Measurements from ENCODE around the gene DZIP1.
"Not testable (repeated sequence)": the region's sequence is repeated elsewhere in the genome, so short reads cannot be mapped to it uniquely, and the experiment has no call there.

The DZIP1 gene

GRCh38 chr13:95644601-95645052 lies at the start of gene DZIP1:
TSS of gene DZIP1 (minus strand) at chr13:95644706. CDS start at chr13:95642029, 2,677 bp downstream.
- DNase-seq, result peak; percentile 38

GRCh38 chr13:95690986-95691385 lies 46.5 kb upstream of the DZIP1 start:
- not testable (repeated sequence) for DNase-seq

GRCh38 chr13:95689582-95689926 lies 45.0 kb upstream of the DZIP1 start:
- DNase-seq, result no peak

- DNase-seq, result not testable (repeated sequence)
Measured at GRCh38 chr13:95684960-95685359, 40.5 kb upstream of the DZIP1 start.

- DNase-seq, result peak; percentile 57
Measured at GRCh38 chr13:95684418-95684817, 39.9 kb upstream of the DZIP1 start.

- peak; percentile 41 for DNase-seq
Measured at GRCh38 chr13:95679722-95680121, 35.2 kb upstream of the DZIP1 start.

- DNase-seq, result no peak
Measured at GRCh38 chr13:95678967-95679366, 34.5 kb upstream of the DZIP1 start.

- peak; percentile 43 for DNase-seq
Measured at GRCh38 chr13:95677564-95678266, 33.2 kb upstream of the DZIP1 start.

- peak; percentile 99 for DNase-seq
Measured at GRCh38 chr13:95676762-95677563, 32.5 kb upstream of the DZIP1 start, which contains the start of gene DNAJC3. TSS of gene DNAJC3 (plus strand) at chr13:95677139. CDS start at chr13:95677256, 117 bp downstream.

- DNase-seq, result peak; percentile 69
Measured at GRCh38 chr13:95676105-95676761, 31.7 kb upstream of the DZIP1 start.

- no peak for DNase-seq
Measured at GRCh38 chr13:95671597-95671996, 27.1 kb upstream of the DZIP1 start.

- DNase-seq, result not testable (repeated sequence)
Measured at GRCh38 chr13:95667235-95667634, 22.7 kb upstream of the DZIP1 start.

GRCh38 chr13:95660981-95661581 lies 16.6 kb upstream of the DZIP1 start:
- DNase-seq, result peak; percentile 74

- no peak for DNase-seq
Measured at GRCh38 chr13:95659500-95659899, 15.0 kb upstream of the DZIP1 start.

GRCh38 chr13:95656386-95657015 lies 12.0 kb upstream of the DZIP1 start:
- no peak for DNase-seq

GRCh38 chr13:95652821-95653220 lies 8.3 kb upstream of the DZIP1 start:
- no peak for DNase-seq

GRCh38 chr13:95652244-95652764 lies 7.8 kb upstream of the DZIP1 start:
- DNase-seq, result no peak

- peak; percentile 67 for DNase-seq
Measured at GRCh38 chr13:95650696-95651095, 6.2 kb upstream of the DZIP1 start.

- DNase-seq, result no peak
Measured at GRCh38 chr13:95647321-95647720, 2.8 kb upstream of the DZIP1 start.

- DNase-seq, result no peak
Measured at GRCh38 chr13:95643936-95644598, 439 bp downstream of the DZIP1 start.

- DNase-seq, result no peak
Measured at GRCh38 chr13:95643571-95643935, 953 bp downstream of the DZIP1 start.

GRCh38 chr13:95642999-95643398 lies 1.5 kb downstream of the DZIP1 start:
- DNase-seq, result no peak
